WTC11 (cell line): ENCODE results near the gene ICA1.

Experiments
- CTCF ChIP-seq: fragments of 200-600 bp; IDR thresholded peaks from 2 replicates; pipeline ENCODE4 v1.8.0; 2022; ENCODE audit warnings: antibody characterized with exemption
- FOXP1 ChIP-seq: sonication (generic); formaldehyde crosslinking; IDR thresholded peaks from 2 replicates; pipeline ENCODE4 v1.8.0; 2022; ENCODE audit warnings: missing genetic modification reagents, mild to moderate bottlenecking, moderate library complexity, borderline replicate concordance
- FOXP4 ChIP-seq: sonication (generic); formaldehyde crosslinking; IDR thresholded peaks from 2 replicates; pipeline ENCODE4 v1.8.0; 2022; ENCODE audit warnings: mild to moderate bottlenecking, missing genetic modification reagents
- IRF1 ChIP-seq: sonication (generic); formaldehyde crosslinking; IDR thresholded peaks from 2 replicates; pipeline ENCODE4 v1.8.0; 2023; ENCODE audit warnings: missing genetic modification reagents
- TEAD4 ChIP-seq: sonication (generic); formaldehyde crosslinking; IDR thresholded peaks from 2 replicates; pipeline ENCODE4 v1.8.0; 2022; ENCODE audit warnings: mild to moderate bottlenecking, missing genetic modification reagents
- ZBTB43 ChIP-seq: sonication (generic); formaldehyde crosslinking; IDR thresholded peaks from 2 replicates; pipeline ENCODE4 v1.8.1; 2023; ENCODE audit warnings: mild to moderate bottlenecking, missing genetic modification reagents
- ZNF138 ChIP-seq: sonication (generic); formaldehyde crosslinking; conservative IDR thresholded peaks from 2 replicates; pipeline ENCODE4 v1.8.1; 2022; ENCODE audit warnings: mild to moderate bottlenecking, moderate library complexity, missing genetic modification reagents
- ZSCAN18 ChIP-seq: fragments of 250-450 bp; sonication (Bioruptor Pico); IDR thresholded peaks from 2 replicates; pipeline ENCODE4 v2.1.2; 2022; ENCODE audit warnings: mild to moderate bottlenecking, moderate library complexity

- TF ChIP-seq CTCF: no peak
- TF ChIP-seq IRF1 (CRISPR knock-in tag): no peak
- TF ChIP-seq ZNF138 (CRISPR knock-in tag): no peak
- TF ChIP-seq FOXP1 (CRISPR knock-in tag): no peak
- TF ChIP-seq FOXP4 (CRISPR knock-in tag): no peak
- TF ChIP-seq TEAD4 (CRISPR knock-in tag): no peak
- TF ChIP-seq ZBTB43 (CRISPR knock-in tag): no peak
- TF ChIP-seq ZSCAN18 (CRISPR knock-in tag): no peak
These were observed 119.5 kb downstream of the ICA1 start for GRCh38 chr7:8142477-8142876.
